Measurements from ENCODE around the gene PKD1.
A peak's percentile ranks its signal among the peaks of the same experiment; 100 is the strongest.

The PKD1 gene

GRCh38 chr16:2046893-2047329 is 88.8 kb downstream of the PKD1 start:
- H3K27ac ChIP-seq, result peak overlapping the region; percentile 80
- TF ChIP-seq ZFX (IDR thresholded peaks at IDR 0.05) (no peak), CTCF (conservative IDR thresholded peaks at IDR 0.05) (no peak)

DNA sequence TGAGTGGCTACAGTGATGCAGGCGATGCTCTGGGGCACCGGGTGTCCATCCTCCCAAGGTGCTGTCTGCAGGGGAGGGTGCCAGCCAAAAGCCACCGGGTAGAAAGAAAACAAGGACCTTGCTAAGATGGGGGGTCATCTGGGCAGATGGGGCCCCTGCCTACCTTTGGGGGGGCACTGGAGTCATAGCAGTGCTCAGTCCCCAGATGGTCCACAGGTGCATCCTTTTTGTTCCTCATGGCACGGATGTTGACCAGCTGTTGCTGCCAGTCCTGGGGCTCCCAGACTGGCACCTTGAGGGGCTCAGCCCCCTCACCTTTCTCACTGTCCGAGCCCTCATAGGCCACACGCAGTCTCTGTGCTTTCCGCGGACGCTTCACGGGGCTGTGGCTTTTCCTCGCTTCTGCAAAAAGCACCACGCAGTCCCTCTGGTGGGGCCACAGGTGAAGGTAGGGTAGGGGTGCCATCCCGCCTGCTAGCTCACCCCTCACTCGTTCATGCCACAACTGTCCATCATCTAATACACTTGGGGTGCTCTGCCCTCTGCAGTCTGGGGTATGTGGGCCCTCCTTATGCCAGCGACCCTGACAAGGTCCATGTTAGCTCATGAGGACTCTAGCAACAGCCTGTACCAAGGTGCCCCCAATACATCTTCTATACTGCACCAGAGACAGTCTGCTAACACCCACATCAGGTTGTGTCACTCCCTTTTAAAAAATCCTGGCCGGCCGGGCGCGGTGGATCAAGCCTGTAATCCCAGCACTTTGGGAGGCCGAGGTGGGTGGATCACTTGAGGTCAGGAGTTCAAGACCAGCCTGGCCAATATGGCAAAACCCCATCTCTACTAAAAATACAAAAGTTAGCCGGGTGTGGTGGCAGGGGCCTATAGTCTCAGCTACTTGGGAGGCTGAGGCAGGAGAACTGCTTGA is 89.5 kb downstream of the PKD1 start:
- TF ChIP-seq ZFX (IDR thresholded peaks at IDR 0.05), result no peak
- TF ChIP-seq CTCF (conservative IDR thresholded peaks at IDR 0.05), result no peak

DNA sequence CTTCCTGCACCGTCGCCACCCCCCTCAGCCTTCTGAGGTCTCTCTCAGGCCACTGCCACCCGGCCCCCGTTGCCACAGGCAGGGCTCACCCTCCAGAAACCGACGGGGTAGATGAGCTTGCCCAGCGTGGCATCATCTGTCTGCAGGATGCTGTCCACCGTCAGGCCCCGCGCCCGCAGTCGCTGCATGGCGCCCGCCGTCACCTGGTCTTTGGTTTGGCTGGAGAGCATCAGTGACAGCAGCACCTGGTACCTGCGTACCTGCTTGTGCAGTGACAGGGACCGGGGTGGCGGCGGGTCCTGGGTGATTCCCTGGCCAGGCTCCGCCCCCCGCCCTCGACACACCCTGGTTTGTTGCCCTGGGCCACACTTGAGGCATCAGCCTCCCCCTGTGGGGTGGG is 91.2 kb downstream of the PKD1 start:
- H3K27ac ChIP-seq, result no peak overlapping the region

More for the DNA sequence above, 89.5 kb downstream of the PKD1 start:
- peak overlapping the region; percentile 80 for H3K27ac ChIP-seq

GRCh38 chr16:2043667-2044451 is 91.8 kb downstream of the PKD1 start:
- TF ChIP-seq CTCF (conservative IDR thresholded peaks at IDR 0.05) (no peak), ZFX (IDR thresholded peaks at IDR 0.05) (no peak)
- H3K27ac ChIP-seq, result no peak overlapping the region

More for the DNA sequence above, 91.2 kb downstream of the PKD1 start:
- TF ChIP-seq CTCF (conservative IDR thresholded peaks at IDR 0.05) (no peak), ZFX (IDR thresholded peaks at IDR 0.05) (no peak)

GRCh38 chr16:2042986-2043666 is 92.6 kb downstream of the PKD1 start:
- no peak for TF ChIP-seq CTCF (conservative IDR thresholded peaks at IDR 0.05)
- no peak for TF ChIP-seq ZFX (IDR thresholded peaks at IDR 0.05)
- H3K27ac ChIP-seq, result no peak overlapping the region

- H3K27ac ChIP-seq, result peak overlapping the region; percentile 64; the same call in 1 of the 2 replicates
These were observed 93.3 kb downstream of the PKD1 start for GRCh38 chr16:2042171-2042985.

More at GRCh38 chr16:2042171-2042985, 93.3 kb downstream of the PKD1 start:
- TF ChIP-seq CTCF (conservative IDR thresholded peaks at IDR 0.05) (no peak), ZFX (IDR thresholded peaks at IDR 0.05) (no peak)

All from C4-2B (cell line).